Skeletal muscle tissue (tissue), 4 donors: ENCODE results near the gene NTSR1. TPM values are rescaled to one million over a fixed set of nuclear protein-coding genes. Genes with fewer than 3 reads are reported as not detected.

Source experiments
- H3K27ac ChIP-seq: one replicate; pipeline ENCODE4 v1.7.0; 2013; ENCODE audit warnings: mild to moderate bottlenecking, low read depth, low read length, inconsistent platforms
- H3K27me3 ChIP-seq, 3 donors: one replicate each; pipeline ENCODE4 v1.7.0; 2013; ENCODE audit warnings: low read length in 3 of 3; ENCODE audit not compliant: control insufficient read depth in 3 of 3, insufficient read depth in 3 of 3
- H3K36me3 ChIP-seq, 3 donors: one replicate each; pipeline ENCODE4 v1.7.0; 2013; ENCODE audit warnings: low read length in 3 of 3; ENCODE audit not compliant: control insufficient read depth in 3 of 3, insufficient read depth in 3 of 3
- H3K4me1 ChIP-seq, 3 donors: one replicate each; pipeline ENCODE4 v1.7.0; 2013; ENCODE audit warnings: low read length in 3 of 3, mild to moderate bottlenecking in 3 of 3; ENCODE audit not compliant: control insufficient read depth in 3 of 3, insufficient read depth in 3 of 3
- H3K4me3 ChIP-seq, 3 donors: one replicate each; pipeline ENCODE4 v1.7.0; 2013; ENCODE audit warnings: low read length in 3 of 3
- H3K9ac ChIP-seq, 3 donors: one replicate each; pipeline ENCODE4 v1.7.0; 2013; ENCODE audit warnings: low read length in 3 of 3, mild to moderate bottlenecking in 3 of 3, moderate library complexity in 2 of 3, low read depth in 1 of 3
- H3K9me3 ChIP-seq, 3 donors: one replicate each; pipeline ENCODE4 v1.7.0; 2013; ENCODE audit warnings: low read length in 3 of 3; ENCODE audit not compliant: control insufficient read depth in 3 of 3
- total RNA-seq: library from RNA; depleted of rRNA; stranded (reverse); fragments of >200 nt; gene quantifications from one replicate; pipeline ENCODE4 v1.2.3, GENCODE V29; 2014
- donor health status: Osteomylitis.

The NTSR1 gene
- total RNA-seq, 1 donor from 2014 or later: under 0.01 TPM

DNA sequence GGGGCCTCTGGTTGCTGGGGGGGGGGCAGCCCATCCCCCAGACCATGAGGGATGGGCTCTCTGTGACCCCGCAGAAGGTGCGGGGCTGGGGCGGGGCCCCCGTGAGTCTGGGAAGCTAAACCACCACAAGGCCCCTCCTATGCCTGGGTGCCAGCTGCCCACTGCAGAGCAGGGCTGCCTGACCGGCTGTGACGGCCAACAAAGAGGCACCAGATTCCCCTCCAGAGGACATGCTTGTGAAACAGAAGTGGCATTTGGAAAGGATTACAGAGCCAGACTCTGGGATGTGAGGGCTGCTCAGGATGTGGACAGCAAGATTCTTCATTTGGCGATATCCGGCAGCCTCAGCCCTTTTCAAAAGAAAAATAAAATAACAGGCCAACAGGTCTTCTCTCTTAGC is 16.5 kb upstream of the NTSR1 start:
- no peaks in the 10 kb centered on the region for H3K4me1 ChIP-seq
- peaks cover 40 to 69% (median 65%) of the 10 kb centered on the region in 3 donors for H3K27me3 ChIP-seq

GRCh38 chr20:62692801-62693523 is 15.7 kb upstream of the NTSR1 start:
- H3K4me1 ChIP-seq: no peaks in the 10 kb centered on the region
- no peaks in the 10 kb centered on the region for H3K9me3 ChIP-seq
- no peak overlapping the region for H3K4me3 ChIP-seq
- no peaks in the 10 kb centered on the region for H3K36me3 ChIP-seq
- H3K27ac ChIP-seq: no peak overlapping the region
- no peak overlapping the region for H3K9ac ChIP-seq
- H3K27me3 ChIP-seq: peaks cover 39 to 62% (median 58%) of the 10 kb centered on the region in 3 donors

More for the DNA sequence above, 16.5 kb upstream of the NTSR1 start:
- Histone ChIP-seq H3K4me3 (no peak overlapping the region), H3K9me3 (no peaks in the 10 kb centered on the region), H3K36me3 (no peaks in the 10 kb centered on the region), H3K9ac (no peak overlapping the region), H3K27ac (no peak overlapping the region)

DNA sequence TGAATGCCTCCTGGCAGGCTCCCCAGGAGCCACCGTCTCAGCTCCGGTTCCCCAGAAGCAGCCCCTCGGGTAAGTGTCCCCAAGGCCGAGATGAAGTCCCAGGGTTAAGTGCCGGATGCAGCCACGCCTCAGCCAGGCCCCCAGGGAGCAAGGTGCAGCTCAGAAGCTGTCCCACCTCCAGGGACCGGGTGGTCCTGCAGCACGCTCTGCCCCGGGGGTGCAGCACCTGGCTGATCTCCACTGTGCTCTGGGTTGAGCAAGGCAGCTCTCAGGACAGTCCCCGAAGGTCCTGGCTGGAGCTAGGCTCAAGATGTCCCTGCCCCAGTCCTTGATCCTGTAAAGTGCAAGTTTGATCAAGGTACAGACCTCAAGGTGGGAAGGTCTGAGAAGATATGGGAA is 15.1 kb upstream of the NTSR1 start:
- Histone ChIP-seq H3K36me3 (no peaks in the 10 kb centered on the region), H3K9ac (no peak overlapping the region), H3K27me3 (peaks cover 39 to 58% (median 53%) of the 10 kb centered on the region in 3 donors), H3K4me3 (no peak overlapping the region), H3K4me1 (no peaks in the 10 kb centered on the region), H3K27ac (no peak overlapping the region), H3K9me3 (no peaks in the 10 kb centered on the region)

- H3K9me3 ChIP-seq: no peaks in the 10 kb centered on the region
- H3K36me3 ChIP-seq: no peaks in the 10 kb centered on the region
- no peak overlapping the region for H3K4me3 ChIP-seq
- H3K4me1 ChIP-seq: no peaks in the 10 kb centered on the region
- H3K9ac ChIP-seq: no peak overlapping the region
- H3K27ac ChIP-seq: no peak overlapping the region
- H3K27me3 ChIP-seq: peaks cover 39 to 61% (median 53%) of the 10 kb centered on the region in 3 donors
Measured at GRCh38 chr20:62694106-62694505, 14.5 kb upstream of the NTSR1 start.

DNA sequence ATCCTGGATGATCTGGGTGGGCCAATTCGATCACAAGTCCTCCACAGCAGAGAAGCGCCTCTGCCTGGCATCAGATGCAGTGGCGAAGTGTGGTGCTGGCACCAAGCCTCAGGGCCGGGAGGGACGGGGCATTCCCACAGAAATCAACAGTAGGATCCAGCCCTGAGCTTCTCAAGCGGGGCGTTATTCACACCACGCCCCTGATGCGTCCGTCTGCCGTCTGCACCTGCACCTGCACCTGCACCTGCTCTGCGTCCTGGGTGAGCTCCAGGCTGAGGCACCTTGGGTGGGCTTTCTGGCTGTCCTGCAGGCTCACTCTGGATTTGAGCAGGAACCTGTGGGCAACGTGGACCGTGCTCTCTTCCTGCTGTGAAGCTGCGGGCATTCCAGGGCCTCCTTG is 13.8 kb upstream of the NTSR1 start:
- H3K4me3 ChIP-seq: no peak overlapping the region
- H3K27ac ChIP-seq: no peak overlapping the region
- peaks cover 39 to 58% (median 51%) of the 10 kb centered on the region in 3 donors for H3K27me3 ChIP-seq
- no peak overlapping the region for H3K9ac ChIP-seq
- no peaks in the 10 kb centered on the region for H3K36me3 ChIP-seq
- H3K9me3 ChIP-seq: no peaks in the 10 kb centered on the region
- H3K4me1 ChIP-seq: no peaks in the 10 kb centered on the region

DNA sequence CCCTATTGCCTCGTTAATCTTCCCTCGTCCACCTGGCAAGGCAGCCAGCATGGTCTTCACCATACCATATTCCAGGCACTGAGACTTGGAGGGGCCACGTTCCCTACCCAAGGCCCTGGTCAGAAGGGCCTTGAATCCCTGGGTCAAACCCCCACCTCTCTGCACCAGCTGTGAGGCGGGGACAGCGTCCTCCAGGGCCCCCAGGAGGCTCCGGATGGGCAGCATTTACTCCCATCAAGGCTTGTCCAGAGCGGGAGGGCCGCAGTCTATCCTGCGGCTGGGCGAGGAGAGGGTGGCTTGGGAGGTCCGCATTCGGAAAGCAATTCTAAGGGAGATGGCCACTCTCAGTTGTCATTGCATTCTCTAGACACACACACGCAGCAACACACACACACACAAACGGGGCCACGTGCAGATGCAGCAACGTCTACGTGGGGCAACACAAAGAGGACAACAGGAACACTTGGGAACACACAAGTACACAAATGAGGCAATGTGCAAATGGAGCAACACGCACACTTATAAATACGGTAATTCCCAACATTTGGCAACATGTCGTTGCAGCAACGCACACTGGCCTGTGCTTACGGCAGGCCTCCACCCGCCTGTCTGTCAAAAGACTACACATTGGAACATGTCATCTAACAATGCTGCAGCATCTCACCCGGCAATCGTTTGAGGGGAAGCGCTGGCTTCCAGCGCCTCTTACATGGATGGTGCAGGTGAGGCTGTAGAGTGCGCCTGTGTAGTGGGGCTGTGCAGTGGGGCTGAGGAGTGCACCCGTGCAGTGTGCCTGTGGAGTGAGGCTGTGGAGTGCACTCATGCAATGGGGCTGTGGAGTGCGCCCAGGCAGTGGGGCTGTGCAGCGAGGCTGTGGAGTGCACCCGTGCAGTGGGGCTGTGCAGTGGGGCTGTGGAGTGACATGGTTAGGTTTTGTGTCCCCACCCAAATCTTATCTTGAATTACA is 12.9 kb upstream of the NTSR1 start:
- Histone ChIP-seq H3K27me3 (peaks cover 39 to 57% (median 45%) of the 10 kb centered on the region in 3 donors), H3K4me3 (no peak overlapping the region), H3K4me1 (no peaks in the 10 kb centered on the region), H3K9ac (no peak overlapping the region), H3K27ac (no peak overlapping the region), H3K9me3 (no peaks in the 10 kb centered on the region), H3K36me3 (no peaks in the 10 kb centered on the region)

DNA sequence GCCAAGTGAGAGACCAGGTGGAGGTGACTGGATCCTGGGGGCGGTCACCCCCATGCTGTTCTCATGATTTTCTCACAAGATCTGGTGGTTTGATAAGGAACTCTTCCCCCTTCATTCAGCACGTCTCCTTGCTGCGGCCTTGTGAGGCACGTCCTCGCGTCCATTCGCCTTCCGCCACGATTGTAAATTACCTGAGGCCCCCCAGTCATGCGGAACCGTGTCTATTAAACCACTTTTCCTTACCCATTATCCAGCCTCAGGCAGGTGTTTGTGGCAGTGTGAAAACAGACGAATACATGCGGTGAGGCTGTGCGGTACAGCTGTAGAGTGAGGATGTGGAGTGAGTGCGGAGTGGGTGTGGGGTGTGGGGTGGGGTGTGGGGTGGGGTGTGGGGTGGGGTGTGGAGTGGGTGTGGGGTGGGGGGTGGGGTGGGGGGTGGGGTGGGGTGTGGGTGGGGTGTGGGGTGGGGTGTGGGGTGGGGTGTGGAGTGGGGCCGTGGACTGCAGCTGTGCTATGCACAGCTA is 12.1 kb upstream of the NTSR1 start:
- no peaks in the 10 kb centered on the region for H3K4me1 ChIP-seq
- no peaks in the 10 kb centered on the region for H3K36me3 ChIP-seq
- H3K9ac ChIP-seq: no peak overlapping the region
- no peaks in the 10 kb centered on the region for H3K9me3 ChIP-seq
- H3K27me3 ChIP-seq: peaks cover 41 to 53% (median 49%) of the 10 kb centered on the region in 3 donors
- H3K27ac ChIP-seq: no peak overlapping the region
- no peak overlapping the region for H3K4me3 ChIP-seq

DNA sequence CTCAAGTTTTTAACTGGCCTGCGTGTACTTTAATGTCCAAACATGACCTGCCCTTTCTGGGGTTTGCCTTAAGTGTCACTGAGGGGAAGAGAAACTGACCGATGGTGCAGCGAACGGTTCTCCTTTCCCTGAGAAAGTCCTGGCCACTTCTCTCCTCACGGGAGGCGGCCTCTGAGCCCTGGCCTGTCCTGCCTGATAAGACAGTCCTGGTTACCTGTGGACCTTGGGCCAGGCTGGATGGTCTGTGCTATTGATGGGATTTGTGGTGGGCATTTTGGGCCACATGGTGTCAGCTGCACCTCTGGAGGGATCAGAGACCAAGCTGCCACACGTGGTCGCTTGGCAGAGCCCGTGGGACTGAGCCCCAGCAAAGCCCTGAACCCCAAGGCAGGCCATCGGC is 11.6 kb upstream of the NTSR1 start:
- Histone ChIP-seq H3K9me3 (no peaks in the 10 kb centered on the region), H3K9ac (no peak overlapping the region)

GRCh38 chr20:62697468-62697912 is 11.1 kb upstream of the NTSR1 start:
- Histone ChIP-seq H3K27me3 (peaks cover 34 to 53% (median 47%) of the 10 kb centered on the region in 3 donors), H3K4me1 (no peaks in the 10 kb centered on the region), H3K9ac (no peak overlapping the region), H3K36me3 (no peaks in the 10 kb centered on the region), H3K27ac (no peak overlapping the region), H3K4me3 (no peak overlapping the region), H3K9me3 (no peaks in the 10 kb centered on the region)

More for the DNA sequence above, 11.6 kb upstream of the NTSR1 start:
- no peak overlapping the region for H3K4me3 ChIP-seq
- no peak overlapping the region for H3K27ac ChIP-seq
- no peaks in the 10 kb centered on the region for H3K36me3 ChIP-seq
- no peaks in the 10 kb centered on the region for H3K4me1 ChIP-seq
- peaks cover 37 to 53% (median 46%) of the 10 kb centered on the region in 3 donors for H3K27me3 ChIP-seq
